Neutrophil (primary cell): ENCODE data around the gene ATF5.
"Not testable (repeated sequence)": the region's sequence is repeated elsewhere in the genome, so short reads cannot be mapped to it uniquely, and the experiment has no call there.

Source experiments
- H3K27ac ChIP-seq: fragments of 200-600 bp; sonication (generic); 2 replicates; pipeline ENCODE4 v1.5.1; 2016; ENCODE audit warnings: mild to moderate bottlenecking, moderate library complexity
- H3K27me3 ChIP-seq: fragments of 200-600 bp; sonication (generic); 2 replicates; pipeline ENCODE4 v1.6.0; 2016; ENCODE audit warnings: mild to moderate bottlenecking
- H3K36me3 ChIP-seq: fragments of 200-600 bp; sonication (generic); 2 replicates; pipeline ENCODE4 v1.5.1; 2017
- H3K4me1 ChIP-seq, 2 experiments: fragments of 200-600 bp in 1 of 2; sonication (generic) in 1 of 2; 1 replicate in 1 of 2; 2 replicates in 1 of 2; pipeline versions ENCODE4 v1.5.1 to v1.6.1; 2013 to 2016; ENCODE audit warnings: low read depth in 1 of 2, low read length in 1 of 2, mild to moderate bottlenecking in 1 of 2, moderate library complexity in 1 of 2; ENCODE audit not compliant: control insufficient read depth in 1 of 2, insufficient read depth in 1 of 2
- H3K4me3 ChIP-seq, 2 experiments: fragments of 200-600 bp in 1 of 2; sonication (generic) in 1 of 2; 1 replicate in 1 of 2; 2 replicates in 1 of 2; pipeline ENCODE4 v1.5.1; 2013 to 2016; ENCODE audit warnings: low read depth in 1 of 2, low read length in 1 of 2, mild to moderate bottlenecking in 1 of 2, moderate library complexity in 1 of 2
- H3K9me3 ChIP-seq: fragments of 200-600 bp; sonication (generic); 2 replicates; pipeline ENCODE4 v1.5.1; 2016
- CTCF ChIP-seq: fragments of 200-600 bp; sonication (generic); IDR thresholded peaks from 2 replicates; pipeline ENCODE4 v1.5.1; 2016; ENCODE audit warnings: antibody characterized with exemption

The ATF5 gene

GRCh38 chr19:49923055-49924003, 5.7 kb upstream of the ATF5 start:
- Histone ChIP-seq H3K36me3 (peaks cover 42% of the 10 kb centered on the region), H3K27ac (no peak overlapping the region), H3K4me3 (no peak overlapping the region), H3K9me3 (no peaks in the 10 kb centered on the region), H3K27me3 (no peaks in the 10 kb centered on the region), H3K4me1 (peaks cover 1 to 11% of the 10 kb centered on the region in 2 experiments)
- TF ChIP-seq CTCF = no peak

- no peak for TF ChIP-seq CTCF
- Histone ChIP-seq H3K4me1 (peaks cover 5 to 16% of the 10 kb centered on the region in 2 experiments), H3K9me3 (no peaks in the 10 kb centered on the region), H3K27me3 (no peaks in the 10 kb centered on the region), H3K4me3 (no peak overlapping the region), H3K27ac (no peak overlapping the region), H3K36me3 (peaks cover 42% of the 10 kb centered on the region)
Measured at GRCh38 chr19:49924004-49924880, 4.8 kb upstream of the ATF5 start.

- peaks cover 42% of the 10 kb centered on the region for H3K36me3 ChIP-seq
- H3K9me3 ChIP-seq, H3K4me3 ChIP-seq, H3K27me3 ChIP-seq, H3K27ac ChIP-seq: not testable (repeated sequence)
- H3K4me1 ChIP-seq = peaks cover 7 to 16% of the 10 kb centered on the region in 2 experiments
Measured at GRCh38 chr19:49924881-49925210, 4.2 kb upstream of the ATF5 start.

GRCh38 chr19:49925486-49925885, 3.5 kb upstream of the ATF5 start:
- Histone ChIP-seq H3K36me3 (peaks cover 40% of the 10 kb centered on the region), H3K4me1 (peaks cover 11 to 18% of the 10 kb centered on the region in 2 experiments), H3K27ac (no peak overlapping the region), H3K9me3 (no peaks in the 10 kb centered on the region), H3K27me3 (no peaks in the 10 kb centered on the region), H3K4me3 (no peak overlapping the region)
- no peak for TF ChIP-seq CTCF

- peaks cover 32% of the 10 kb centered on the region for H3K36me3 ChIP-seq
- no peak for TF ChIP-seq CTCF
- H3K4me1 ChIP-seq = peaks cover 11 to 18% of the 10 kb centered on the region in 2 experiments
- H3K4me3 ChIP-seq = no peak overlapping the region
- no peak overlapping the region for H3K27ac ChIP-seq
- H3K27me3 ChIP-seq = no peaks in the 10 kb centered on the region
- H3K9me3 ChIP-seq = no peaks in the 10 kb centered on the region
Measured at GRCh38 chr19:49926515-49926914, 2.5 kb upstream of the ATF5 start.
